Middle frontal gyrus (tissue), 1 donor: Measurements from ENCODE around the gene HLF.

Experiments
- DNase-seq: peaks from one replicate; pipeline ENCODE4 v3.0.0-alpha.2; 2015; ENCODE audit warnings: low spot score; ENCODE audit errors: extremely low spot score

Gene HLF

DNA sequence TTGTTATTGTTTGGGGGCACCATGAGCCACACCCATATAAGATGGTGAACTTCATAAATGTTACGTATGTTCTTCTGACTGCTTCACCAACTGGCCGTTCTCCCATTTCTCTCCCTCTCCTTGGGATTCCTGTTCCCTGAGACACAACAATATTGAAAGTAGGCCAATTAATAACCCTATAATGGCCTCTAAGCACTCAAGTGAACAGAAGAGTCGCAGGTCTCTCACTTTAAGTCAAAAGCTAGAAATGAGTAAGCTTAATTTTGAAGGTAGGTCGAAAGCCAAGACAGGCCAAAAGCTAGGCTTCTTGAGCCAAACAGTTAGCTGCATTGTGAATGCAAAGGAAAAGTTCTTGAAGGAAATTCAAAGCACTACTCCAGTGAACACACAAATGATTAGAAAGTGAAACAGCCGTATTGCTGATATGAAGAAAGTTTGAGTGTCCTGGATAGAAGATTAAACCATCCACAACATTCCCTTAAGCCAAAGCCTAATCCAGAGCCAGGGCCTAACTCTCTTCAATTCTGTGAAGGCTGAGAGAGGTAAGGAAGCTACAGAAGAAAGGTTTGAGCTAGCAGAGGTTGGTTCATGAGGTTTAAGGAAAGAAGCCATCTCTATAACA, 25.8 kb downstream of the HLF start:
- DNase-seq, result no peak

DNA sequence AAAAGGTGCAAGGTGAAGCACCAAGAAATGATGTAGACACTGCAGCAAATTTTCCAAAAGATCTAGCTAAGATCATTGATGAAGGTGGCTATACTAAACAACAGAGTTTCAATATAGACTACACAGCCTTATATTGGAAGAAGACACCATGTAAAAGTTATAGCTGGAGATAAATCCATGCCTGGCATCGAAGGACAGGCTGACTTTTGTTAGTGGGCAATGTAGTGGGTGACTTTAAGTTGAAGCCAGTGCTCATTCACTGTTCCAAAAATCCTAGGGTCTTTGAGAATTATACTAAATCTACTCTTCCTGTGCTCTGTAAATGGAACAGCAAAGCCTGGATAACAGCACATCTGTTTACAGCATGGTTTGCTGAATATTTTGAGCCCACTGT, 26.4 kb downstream of the HLF start:
- DNase-seq, result no peak

DNA sequence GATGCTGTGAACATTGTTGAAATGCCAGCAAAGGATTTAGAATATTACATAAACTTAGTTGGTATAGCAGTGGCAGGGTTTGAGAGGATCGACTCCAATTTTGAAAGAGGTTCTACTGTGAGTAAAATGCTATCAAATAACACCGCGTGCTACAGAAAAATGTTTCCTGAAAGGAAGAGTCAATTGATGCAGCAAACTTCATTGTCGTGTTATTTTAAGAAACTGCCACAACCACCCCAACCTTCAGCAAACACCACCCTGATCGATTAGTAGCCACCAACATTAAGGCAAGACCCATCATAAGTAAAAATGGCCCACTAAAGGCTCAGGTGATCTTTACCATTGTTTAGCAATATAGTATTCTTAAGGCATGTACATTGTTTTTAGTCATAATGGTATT, 27.3 kb downstream of the HLF start:
- no peak for DNase-seq

DNA sequence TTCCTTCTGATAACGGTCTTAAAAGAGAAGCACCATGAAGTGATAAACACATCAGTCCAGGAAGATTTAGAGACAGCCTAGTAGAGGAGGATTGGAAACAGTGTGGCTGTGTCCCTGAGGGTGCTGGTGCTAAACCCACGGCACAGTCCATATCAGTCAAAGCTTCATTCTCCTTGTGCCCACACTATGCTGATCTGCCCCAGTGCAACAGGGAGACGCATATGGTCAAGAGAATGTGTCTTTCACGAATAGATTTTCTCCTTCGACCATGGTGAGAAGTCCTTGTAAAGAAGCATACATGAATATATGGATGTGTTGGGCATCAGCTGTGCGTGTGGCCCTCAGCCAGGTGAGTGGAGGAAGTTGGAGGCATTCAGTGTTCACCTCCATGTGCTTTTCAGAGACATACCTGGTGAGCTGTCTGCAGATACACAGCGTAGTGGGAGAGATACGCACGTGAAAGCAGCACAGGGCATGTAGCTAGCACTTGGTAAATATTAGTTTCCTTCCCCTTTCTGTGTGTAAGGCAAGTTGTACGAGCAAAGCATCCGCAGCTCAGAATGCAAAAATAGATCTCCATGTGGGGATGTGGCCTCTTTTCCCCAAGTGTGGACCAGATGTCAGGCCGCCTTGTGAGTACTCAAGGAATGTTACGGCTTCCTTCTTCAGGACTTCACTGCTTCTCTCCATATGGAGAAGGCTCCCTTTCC, 29.4 kb downstream of the HLF start:
- DNase-seq, result no peak

DNA sequence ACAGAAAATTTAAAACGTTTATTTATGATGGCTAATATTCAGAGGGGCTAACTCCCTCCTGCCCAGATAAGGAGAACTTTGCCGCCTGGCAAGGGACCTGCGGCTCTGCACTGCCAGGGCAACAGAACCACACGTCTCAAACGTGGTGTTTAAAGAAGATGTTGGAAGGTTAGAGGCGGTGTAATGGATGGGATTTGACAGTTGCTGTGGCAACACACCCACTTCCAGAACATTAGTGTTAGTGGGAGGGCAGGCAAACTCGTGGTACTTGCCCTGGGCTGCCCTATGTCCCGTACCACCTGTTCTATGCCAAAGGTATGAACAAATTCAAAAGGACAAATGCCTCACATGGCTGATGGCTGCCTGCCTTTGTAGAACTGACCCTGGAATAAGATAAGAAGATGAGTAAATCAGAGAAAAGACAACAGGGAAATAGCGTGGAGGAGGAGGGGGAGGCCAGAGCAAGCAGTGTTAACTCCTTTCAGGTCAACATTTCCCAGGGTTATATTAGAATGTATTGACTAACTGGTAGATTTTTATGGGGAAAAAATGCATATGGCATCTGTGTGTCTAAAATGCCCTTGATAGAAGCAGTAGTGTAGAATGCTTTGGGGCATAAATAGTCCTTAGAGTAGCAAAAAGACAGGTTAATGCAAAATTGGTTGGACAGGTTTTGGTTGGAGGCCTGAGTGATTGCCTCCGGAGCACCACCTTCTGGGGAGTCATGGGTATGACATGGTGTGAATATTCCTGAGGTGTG, 30.8 kb downstream of the HLF start:
- DNase-seq, result no peak

DNA sequence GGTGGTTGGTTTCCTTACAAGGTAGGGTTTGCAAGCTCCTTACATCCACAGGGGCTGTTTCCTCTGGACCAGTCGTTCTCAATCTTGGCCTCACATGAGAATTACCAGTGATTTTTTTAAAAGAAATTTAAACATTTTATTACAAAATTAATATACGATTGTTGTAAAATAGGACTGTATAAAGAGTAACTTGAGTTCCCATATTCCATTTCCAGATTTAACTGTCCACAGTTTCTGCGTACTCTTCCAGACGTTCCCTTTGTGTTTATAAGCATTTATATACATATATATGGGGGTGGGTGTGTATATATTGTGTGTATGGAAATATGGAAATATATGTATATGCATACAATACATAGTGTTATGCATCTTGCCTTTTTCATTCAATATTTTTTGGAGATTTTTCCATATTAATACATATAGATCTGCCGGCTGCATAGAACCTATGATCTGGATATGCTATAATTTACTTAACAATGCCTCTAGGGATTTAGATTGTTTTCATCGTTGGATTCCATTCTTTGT, 31.5 kb downstream of the HLF start:
- DNase-seq, result no peak

DNA sequence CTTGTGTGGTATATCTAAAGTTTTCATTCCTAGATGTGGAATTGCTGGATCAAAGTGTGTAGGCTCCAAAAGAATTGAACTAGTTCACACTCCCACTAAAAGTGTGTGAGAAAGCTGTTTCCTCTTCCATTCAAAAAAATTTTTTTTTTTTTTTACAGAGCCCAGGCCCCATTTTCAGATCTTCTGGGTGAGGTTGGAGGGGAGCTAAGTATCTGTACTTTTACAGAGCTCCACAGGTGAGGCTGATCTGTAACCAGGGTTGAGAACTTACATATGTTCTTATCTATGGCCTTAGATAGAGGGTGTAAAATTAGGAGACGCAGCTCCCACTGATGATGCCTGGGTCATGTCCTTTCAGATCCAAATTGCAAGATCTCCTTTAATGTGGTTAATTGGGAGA, 31.9 kb downstream of the HLF start:
- DNase-seq, result no peak

DNA sequence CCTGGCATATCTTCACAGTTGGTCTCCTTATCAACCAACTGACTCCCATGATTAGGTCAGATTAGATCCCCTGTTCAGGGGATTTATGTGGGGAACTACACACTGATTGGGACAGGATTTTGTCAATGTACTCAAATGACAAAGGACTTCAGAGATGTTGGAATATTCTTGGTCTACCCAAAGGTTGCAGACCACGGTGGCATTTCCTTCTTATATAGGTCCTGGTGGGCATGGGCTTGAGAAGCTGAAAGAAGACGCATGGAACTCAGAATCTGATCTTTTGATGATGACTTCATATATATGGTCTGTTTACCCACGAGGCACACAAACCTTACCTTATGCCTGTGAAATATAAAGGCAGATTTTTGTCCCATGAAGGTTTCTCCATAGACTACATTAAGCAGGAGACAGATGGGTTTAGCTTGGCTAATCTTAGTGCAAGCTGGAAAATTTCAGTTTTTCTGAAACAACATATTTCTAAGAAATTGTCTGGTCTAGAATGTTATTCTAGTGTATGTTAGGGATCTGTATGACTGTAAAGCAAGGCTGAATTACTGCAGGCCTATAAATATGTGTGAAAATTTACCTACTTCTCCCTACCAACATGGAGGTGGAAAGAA, 33.5 kb downstream of the HLF start:
- DNase-seq, result no peak

DNA sequence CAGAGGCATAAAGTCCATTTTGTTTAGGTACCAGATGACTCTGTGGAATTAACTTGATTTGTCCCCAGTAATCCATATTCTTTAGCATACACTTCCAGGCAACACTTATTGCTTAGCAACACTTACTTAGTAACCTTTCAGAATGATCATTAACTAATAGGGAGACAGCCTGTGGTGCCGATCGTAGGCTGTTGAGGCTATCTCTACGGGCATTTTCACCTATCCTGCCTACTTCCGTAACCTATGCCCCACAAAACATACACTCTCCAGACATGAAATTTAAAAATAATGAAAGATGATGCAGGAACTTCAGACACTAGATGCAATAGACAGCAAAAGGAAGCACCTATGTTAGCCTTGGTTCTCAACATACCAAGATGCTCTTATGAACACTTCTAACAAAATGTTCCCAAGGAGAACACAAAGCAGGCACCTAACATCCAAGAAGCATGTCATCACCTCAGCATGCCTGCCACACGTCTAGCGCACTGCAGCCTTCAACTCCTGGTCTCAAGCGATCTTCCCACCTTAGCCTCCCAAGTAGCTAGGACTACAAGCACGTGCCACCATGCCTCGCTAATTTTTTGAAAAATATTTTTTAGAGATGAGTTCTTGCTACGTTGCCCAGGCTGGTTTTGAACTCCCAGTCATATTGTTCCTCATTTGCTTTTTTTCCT, 34.5 kb downstream of the HLF start:
- DNase-seq, result no peak

DNA sequence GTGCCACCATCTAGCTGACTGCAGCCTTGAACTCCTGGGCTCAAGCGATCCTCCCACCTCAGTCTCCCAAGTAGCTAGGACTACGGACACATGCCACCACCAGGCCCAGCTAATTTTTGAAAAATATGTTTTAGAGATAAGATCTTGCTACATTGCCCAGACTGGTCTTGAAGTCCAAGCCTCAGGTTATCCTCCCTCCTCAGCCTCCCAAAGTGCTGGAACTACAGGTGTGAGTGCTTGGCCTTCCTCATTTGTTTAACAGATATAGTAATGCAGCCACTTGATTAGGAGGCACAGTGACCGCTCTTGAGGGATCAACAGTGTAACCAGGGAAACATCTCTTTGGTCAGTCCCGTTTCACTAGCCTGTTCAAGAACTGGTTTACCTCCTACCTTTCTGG, 35.1 kb downstream of the HLF start:
- DNase-seq, result no peak

DNA sequence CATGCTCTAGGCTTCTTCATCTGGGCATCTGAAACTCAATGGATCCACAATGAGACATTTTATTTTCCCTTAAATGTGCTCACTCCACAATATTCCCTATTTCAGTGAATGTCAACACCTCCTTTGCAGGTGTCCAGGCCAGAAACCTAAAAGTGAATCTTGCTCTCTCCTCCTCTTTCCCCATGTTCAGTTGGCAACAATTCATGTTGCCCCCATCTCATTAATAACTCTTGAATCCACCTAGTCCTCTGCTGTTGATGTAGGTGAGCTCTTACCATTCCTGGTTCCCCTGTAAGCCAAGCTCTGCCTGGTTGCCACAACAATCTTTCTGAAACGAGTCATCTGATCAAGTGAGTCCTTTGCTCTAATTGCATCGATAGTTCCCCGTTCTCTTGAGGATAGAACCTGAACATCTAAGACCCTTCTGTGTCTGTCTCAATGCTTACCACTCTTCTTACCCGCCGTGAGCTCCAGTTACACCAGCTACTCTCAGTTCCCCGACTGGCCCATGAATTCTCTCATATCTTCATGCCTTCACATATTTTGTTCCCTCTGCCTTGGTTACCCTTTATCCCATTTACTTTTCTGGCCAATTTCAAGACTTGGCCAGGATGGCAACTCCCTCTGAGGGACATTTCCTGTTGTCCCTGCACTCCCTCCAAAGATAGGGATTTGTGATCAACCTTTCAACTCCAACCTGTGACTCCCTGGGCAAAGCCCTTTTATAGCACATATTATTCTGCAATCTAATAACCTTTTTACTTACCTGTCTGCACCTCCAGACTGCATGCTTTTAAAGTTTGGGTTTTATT, 35.9 kb downstream of the HLF start:
- no peak for DNase-seq

DNA sequence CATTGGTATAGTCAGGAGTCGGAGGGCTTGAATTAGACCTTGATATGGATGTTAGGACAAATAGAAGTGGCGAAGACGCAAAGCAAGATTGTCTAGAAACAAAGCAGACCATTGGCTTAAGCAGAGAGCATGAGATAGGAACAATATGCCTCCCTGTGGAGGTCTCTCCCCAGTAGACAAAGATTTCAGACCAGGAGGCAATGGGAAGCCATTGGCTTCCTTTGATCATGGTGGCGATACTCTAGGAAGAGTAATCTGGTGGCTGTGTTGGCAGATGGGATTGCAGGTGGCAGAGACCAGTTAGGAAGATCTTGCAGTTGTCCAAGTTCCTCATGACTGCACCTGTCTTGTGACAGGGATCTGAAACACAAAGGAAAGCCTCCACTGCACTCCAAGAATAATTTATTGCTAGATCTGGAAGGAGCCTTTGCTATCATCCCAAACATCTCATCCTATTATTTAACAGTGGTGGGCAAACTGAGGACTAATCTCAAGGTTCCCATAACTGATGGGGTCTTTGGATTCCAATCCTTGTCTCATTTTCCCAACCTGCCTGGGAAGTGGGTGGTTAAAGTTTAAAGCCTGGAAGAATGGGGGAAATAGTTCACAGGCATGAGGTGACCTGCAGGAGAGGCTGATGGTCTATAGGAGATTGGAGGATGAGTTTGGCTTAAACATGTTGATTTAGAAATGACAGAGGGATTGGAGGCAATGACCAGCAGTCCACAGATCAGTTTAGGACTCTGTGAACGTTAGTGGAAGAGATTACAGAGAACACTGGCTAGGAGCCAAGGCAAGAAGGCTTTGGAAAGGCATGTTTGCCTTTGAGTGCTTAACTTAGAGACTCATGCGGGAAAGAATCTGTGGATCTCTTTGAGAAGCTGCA, 37.0 kb downstream of the HLF start:
- no peak for DNase-seq

DNA sequence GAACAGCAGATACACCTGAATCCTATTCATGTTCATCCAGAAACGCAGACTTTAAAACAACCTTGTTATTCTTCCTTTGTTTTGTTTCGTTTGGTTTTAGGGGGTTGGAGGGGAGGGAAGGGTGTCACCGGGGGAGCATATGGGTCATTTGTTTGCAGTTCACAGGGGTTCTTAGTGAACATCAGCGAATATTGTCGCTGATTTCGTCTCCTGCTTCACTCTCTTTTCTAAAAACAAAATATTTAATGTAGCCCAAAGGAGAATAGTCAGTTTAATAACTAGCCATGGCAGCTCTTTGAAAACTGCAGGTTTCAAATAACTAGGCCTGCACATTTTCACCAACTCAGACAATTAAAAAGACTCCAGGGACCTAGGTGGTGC, 37.6 kb downstream of the HLF start:
- no peak for DNase-seq

DNA sequence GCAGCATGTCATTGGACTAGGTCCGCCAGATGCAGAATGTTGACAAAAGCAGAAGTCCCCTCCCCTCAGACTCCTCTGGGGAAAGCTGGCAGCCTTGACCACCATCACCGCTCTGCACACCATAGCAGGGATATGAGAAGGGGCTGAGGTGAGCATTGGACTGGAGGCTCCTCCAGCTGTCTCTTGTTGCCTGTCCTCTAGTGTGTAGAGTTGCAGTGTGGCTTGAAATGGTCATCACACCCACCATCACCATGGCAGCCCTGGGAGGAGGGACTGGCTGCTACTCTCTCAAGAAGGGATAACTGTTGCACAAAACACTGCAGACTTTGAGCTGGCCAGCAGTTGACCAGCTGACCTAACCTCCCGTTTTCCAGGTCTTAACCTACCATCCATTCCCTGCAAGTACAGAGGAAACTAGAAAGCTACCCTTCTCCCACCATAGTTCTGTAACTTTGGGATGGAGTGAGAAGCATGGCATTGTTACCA, 38.3 kb downstream of the HLF start:
- DNase-seq, result no peak

DNA sequence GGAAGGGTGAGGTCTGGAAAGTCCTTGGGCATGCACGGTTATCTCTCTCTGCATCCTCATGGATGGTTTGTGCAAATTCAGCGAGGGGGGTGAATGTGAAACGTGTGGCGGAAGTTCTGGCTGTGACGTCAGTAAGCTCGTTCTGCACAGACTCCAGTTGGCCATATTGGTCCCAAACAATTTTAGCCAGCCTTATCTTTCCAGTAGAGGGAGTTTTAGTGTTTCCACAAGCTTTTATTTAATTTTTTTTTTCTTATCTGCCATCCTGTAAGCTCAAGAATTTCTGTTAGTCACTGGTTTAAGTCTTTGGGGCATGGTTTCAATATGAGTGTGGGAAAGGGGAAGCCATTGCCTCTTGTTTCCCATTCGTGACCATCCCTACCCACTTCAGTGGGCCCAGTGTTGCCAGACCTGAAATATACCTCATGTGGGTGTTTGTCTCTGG, 39.0 kb downstream of the HLF start:
- DNase-seq, result no peak

DNA sequence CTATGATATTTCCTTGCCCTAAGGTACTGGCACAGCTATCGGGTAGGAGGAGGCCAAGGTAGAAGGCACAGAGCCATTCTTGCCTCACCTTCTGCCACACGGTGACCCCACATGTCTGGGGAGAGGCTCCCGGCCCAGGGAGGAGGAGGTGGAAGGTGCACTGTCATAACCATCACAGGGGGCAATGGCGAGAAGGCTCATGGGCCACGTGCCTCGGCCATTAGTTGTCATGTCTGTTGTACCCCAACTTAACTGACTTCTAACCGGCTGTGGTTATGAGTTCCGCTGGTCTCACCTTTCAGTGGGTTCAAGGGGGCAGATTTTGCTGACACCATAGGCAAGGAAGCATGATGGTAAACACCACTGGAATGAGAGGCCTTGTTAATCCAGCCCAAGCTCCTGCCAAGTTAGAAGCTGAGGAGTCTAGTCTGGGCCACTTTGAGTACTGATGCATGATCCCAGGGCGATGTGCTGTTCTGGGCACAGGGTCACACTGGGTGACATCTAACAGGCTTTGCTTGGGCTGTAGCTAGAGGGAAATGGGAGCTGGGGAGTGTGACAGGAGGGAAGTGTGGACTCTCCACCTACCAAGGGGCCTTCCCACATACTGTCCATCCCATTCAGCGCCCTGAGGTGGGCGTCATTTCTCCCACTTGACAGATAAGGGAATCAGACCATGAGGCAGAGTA, 39.6 kb downstream of the HLF start:
- DNase-seq, result no peak

DNA sequence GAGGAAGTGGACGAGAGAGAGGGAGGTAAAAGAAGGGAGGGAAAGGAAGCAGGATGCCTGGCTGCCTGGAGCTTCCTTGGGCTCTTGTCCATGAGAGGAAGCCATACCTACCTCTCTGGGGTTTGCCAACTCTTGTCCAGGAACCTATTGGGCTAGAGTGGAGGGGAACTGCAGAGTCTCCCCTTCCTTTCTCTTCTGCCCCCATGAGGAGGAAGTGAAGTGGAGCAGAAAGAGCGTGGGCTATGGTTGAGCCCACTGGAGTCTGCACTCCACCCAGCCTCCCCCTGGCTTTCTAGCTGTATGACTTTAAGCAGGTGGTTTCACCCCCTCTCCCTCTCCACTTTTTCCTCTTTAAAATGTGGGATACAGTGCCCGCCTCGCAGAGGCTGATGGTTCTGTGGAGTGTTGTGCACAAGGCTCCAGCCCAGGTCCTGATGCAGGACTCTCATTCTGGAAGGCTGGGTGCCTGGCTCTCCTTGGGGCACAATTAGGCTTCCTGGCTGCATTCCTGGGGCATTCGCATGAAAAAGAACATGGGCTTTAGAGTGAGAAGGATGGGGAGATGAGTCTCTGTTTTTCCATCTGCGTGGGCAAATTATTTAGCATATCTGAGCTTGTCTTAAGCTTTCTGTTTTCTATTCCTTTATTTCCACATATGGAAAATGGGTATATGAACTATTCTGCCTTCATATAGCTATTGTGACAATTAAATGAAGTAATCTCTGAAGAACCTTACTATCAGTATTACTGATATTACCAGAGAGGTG, 40.7 kb downstream of the HLF start:
- DNase-seq, result no peak

DNA sequence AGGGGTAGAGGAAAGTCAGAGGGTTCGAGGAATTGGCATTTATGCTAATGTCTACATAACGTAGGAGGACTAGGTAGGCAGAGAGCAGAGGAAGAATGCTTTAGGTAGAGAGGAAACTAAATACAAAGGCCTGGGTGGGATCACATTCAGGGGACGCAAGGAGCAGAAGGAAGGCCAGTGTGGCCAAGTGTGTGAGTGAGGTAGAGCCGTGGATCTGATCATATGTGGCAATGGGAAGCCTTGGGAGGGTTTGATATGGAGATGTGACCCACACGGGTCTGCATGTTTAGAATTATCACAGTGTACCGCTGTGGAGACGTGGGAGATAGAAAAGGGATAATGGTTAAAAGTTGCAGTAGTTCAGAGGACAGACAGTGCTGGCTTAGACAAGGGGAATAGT, 43.1 kb downstream of the HLF start:
- no peak for DNase-seq
